Stimulated activated effector memory CD8-positive, alpha-beta T cell treated with anti-CD3 and anti-CD28 coated beads, Interleukin-12 subunit alpha, Interleukin-12 subunit beta, amount 100 ng/mL, for 72 hours (primary cell): ENCODE measurements around the gene ELAVL2.

Source experiments
- ATAC-seq: fragments of 150-1000 bp; cut with Tn5 transposase; 2 replicates; pipeline ENCODE4 v1.10.0; 2021
- DNase-seq, 2 donors: peaks; one replicate each; pipeline ENCODE4 v3.0.0; 2021 to 2022; ENCODE audit warnings: low spot score in 2 of 2
- H3K27ac Mint-ChIP-seq: one replicate; pipeline ENCODE4 v1.8.0; 2022; ENCODE audit warnings: mild to moderate bottlenecking, mixed read lengths
- H3K36me3 Mint-ChIP-seq: one replicate; pipeline ENCODE4 v1.8.0; 2022; ENCODE audit warnings: mild to moderate bottlenecking, mixed read lengths
- H3K4me1 Mint-ChIP-seq: one replicate; pipeline ENCODE4 v1.8.0; 2022; ENCODE audit warnings: mixed read lengths
- H3K4me3 Mint-ChIP-seq: one replicate; pipeline ENCODE4 v1.8.0; 2022; ENCODE audit warnings: mild to moderate bottlenecking, mixed read lengths
- H3K9me3 Mint-ChIP-seq: one replicate; pipeline ENCODE4 v1.8.0; 2022; ENCODE audit warnings: mixed read lengths

The ELAVL2 gene

GRCh38 chr9:23796209-23796608 lies 29.8 kb downstream of the ELAVL2 start:
- Mint-ChIP-seq H3K9me3 (no peaks in the 10 kb centered on the region), H3K27ac (no peak overlapping the region), H3K4me3 (no peak overlapping the region), H3K36me3 (no peaks in the 10 kb centered on the region), H3K4me1 (no peaks in the 10 kb centered on the region)
- DNase-seq (no peak), ATAC-seq (no peak)

DNA sequence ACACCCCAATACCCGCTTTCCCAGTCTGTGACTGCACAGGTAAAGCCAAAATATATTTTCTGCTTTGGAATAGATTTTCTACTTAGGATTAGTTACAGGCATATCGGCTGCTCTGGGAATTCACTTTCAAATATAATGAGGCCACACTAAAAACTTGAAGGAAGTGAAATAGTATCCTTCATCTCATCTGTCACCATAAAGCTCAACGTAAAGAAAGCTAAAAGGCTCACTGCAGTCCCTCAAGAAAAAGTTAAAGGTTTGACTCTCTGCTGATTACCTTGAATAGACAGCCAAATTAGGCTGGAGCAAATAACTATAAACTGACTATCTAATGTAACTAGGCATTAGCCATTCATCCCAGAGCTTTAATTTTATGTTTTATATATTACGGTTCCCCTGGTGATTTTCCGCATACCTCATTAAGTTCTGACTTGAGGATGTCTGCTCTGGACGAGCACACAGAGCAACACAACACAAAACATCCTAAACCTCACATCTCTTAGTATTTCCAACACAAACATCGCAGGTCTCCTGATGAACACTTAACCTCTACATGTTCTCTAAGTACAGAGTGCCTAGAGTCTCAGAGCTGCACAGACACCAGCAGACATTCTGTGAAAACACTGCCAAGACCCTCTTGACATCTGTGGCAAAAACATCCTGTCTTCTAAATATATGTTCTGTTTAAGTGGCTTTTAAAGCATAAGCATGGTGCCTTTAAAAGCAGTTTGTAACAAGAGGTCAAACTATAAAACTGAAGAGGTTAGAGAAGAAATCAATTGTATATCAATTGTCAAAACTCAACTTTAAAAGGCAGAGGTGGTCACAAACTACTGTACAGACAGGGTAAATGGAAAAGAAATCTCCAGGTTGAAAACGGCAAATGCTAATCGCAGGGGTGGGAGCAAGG lies 35.4 kb downstream of the ELAVL2 start:
- Mint-ChIP-seq H3K27ac (no peak overlapping the region), H3K36me3 (no peaks in the 10 kb centered on the region), H3K4me1 (no peaks in the 10 kb centered on the region), H3K9me3 (peaks cover 5% of the 10 kb centered on the region), H3K4me3 (no peak overlapping the region)
- ATAC-seq (no peak), DNase-seq (no peak)

DNA sequence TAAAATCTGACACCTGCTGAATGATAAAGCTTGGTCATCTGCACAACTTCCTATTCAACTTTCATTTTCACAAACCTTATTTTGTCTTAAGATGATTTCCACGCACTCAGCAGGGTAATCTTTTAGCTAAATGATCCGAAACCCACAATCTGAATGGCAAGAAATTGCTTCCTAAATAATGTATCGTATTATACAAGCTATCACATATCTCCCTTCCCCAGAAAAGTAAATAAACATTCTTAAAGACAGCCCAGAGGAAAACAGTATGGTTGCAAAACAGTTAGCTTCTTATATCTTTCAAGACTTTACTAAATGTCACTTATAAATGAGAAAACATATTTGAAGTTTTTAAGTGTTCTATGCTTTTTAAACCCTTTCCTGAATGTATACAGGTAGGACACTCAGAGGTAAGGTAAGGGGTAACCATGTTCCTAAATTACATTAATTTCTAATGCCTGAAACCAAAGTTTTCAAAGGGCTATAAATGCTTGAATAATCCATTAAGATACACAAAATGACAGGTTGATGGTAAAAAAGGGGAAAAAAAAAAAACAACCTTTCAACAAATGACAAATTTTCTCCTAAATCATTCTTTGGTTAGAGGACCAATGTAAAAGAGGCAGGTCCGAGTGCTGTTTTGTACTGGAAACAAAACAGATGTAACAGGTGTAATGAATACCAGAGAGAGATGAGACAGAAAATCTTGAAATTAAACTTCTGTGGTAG lies 36.3 kb downstream of the ELAVL2 start:
- Mint-ChIP-seq H3K36me3 (no peaks in the 10 kb centered on the region), H3K27ac (no peak overlapping the region), H3K4me1 (no peaks in the 10 kb centered on the region), H3K4me3 (no peak overlapping the region), H3K9me3 (peaks cover 5% of the 10 kb centered on the region)
- DNase-seq = no peak
- no peak for ATAC-seq

- Mint-ChIP-seq H3K36me3 (no peaks in the 10 kb centered on the region), H3K27ac (no peak overlapping the region), H3K4me1 (no peaks in the 10 kb centered on the region), H3K9me3 (peaks cover 9% of the 10 kb centered on the region), H3K4me3 (no peak overlapping the region)
- ATAC-seq (no peak), DNase-seq (no peak)
Measured at GRCh38 chr9:23784962-23785361, 41.1 kb downstream of the ELAVL2 start.

DNA sequence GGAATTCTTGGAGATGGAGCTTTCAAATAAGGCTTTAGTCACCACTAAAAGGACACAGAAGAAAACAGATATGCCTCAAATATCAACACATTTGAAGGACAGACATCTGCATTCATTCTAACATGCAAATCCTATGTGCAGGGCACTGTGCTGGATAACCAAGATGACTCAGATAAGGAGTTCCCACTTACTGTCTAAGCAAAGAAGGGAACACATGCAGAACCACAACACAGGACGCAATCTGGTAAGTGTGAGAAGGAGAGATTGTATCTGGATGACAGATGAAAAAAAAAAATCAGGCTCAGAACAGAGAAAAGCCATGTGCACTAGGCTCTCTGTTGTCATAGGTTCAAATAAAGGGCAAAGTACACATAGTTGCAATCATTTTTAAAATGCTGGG lies 42.5 kb downstream of the ELAVL2 start:
- H3K27ac Mint-ChIP-seq = no peak overlapping the region
- H3K4me3 Mint-ChIP-seq = no peak overlapping the region
- no peak for DNase-seq
- no peaks in the 10 kb centered on the region for H3K4me1 Mint-ChIP-seq
- H3K9me3 Mint-ChIP-seq = peaks cover 9% of the 10 kb centered on the region
- no peaks in the 10 kb centered on the region for H3K36me3 Mint-ChIP-seq
- ATAC-seq = no peak

- Mint-ChIP-seq H3K36me3 (no peaks in the 10 kb centered on the region), H3K4me3 (no peak overlapping the region)
Measured at GRCh38 chr9:23779220-23779619, 46.8 kb downstream of the ELAVL2 start.

GRCh38 chr9:23777328-23777727 lies 48.7 kb downstream of the ELAVL2 start:
- ATAC-seq (no peak), DNase-seq (no peak)
- Mint-ChIP-seq H3K9me3 (peaks cover 10% of the 10 kb centered on the region), H3K4me1 (no peaks in the 10 kb centered on the region), H3K36me3 (no peaks in the 10 kb centered on the region), H3K27ac (no peak overlapping the region), H3K4me3 (no peak overlapping the region)

More at GRCh38 chr9:23779220-23779619, 46.8 kb downstream of the ELAVL2 start:
- Mint-ChIP-seq H3K4me1 (no peaks in the 10 kb centered on the region), H3K9me3 (peaks cover 15% of the 10 kb centered on the region), H3K27ac (no peak overlapping the region)
- DNase-seq = no peak
- no peak for ATAC-seq

DNA sequence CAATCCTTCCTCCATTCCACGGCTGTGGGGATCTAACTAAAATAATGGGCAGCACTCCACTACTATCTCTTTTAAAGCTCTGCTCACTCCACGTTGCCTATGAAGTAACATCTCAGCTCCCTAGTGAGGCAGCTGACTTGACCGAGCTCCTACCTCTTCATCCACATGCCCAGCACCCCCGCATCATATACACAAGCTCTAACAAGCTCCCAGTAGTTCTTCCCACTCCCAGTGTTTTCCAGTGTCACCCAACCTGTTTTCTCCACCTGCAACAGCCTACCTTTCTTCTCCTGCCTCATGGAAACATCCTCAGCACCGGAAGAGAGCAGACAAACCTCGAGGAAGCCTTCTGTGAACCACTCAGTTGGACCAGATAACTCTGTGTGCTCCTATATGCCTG lies 50.5 kb downstream of the ELAVL2 start:
- ATAC-seq = no peak

GRCh38 chr9:23774266-23774665 lies 51.8 kb downstream of the ELAVL2 start:
- DNase-seq = no peak
- H3K9me3 Mint-ChIP-seq = peaks cover 11% of the 10 kb centered on the region
- no peaks in the 10 kb centered on the region for H3K36me3 Mint-ChIP-seq
- no peak overlapping the region for H3K27ac Mint-ChIP-seq
- no peak for ATAC-seq
- no peak overlapping the region for H3K4me3 Mint-ChIP-seq
- H3K4me1 Mint-ChIP-seq = no peaks in the 10 kb centered on the region

More for the DNA sequence above, 50.5 kb downstream of the ELAVL2 start:
- H3K4me3 Mint-ChIP-seq = no peak overlapping the region
- peaks cover 11% of the 10 kb centered on the region for H3K9me3 Mint-ChIP-seq
- no peaks in the 10 kb centered on the region for H3K36me3 Mint-ChIP-seq
- no peak overlapping the region for H3K27ac Mint-ChIP-seq
- no peak for DNase-seq
- H3K4me1 Mint-ChIP-seq = no peaks in the 10 kb centered on the region

DNA sequence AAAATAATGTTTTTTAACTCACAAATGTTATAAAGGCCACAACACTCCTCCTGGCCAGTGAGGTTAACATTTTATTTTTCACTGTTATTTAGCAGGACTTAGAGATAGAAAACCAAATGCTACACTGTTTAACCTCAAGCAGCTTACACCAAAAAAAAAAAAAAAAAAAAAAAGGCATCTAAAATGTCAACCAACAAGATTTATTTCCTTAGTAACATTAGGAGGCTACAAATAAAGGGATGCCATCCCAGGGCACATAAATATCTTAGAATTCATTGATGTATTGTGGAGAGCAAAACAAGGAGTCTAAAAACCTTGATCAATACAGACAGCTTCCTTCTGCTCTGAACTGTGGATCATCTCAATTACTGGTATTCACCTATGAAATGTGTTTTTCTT lies 53.7 kb downstream of the ELAVL2 start:
- no peak for ATAC-seq
- peaks cover 11% of the 10 kb centered on the region for H3K9me3 Mint-ChIP-seq

GRCh38 chr9:23771746-23772384 lies 54.2 kb downstream of the ELAVL2 start:
- no peaks in the 10 kb centered on the region for H3K36me3 Mint-ChIP-seq
- peaks cover 11% of the 10 kb centered on the region for H3K9me3 Mint-ChIP-seq
- DNase-seq (no peak), ATAC-seq (no peak)
- no peaks in the 10 kb centered on the region for H3K4me1 Mint-ChIP-seq
- H3K4me3 Mint-ChIP-seq = no peak overlapping the region
- H3K27ac Mint-ChIP-seq = no peak overlapping the region

More for the DNA sequence above, 53.7 kb downstream of the ELAVL2 start:
- Mint-ChIP-seq H3K4me3 (no peak overlapping the region), H3K27ac (no peak overlapping the region), H3K4me1 (no peaks in the 10 kb centered on the region), H3K36me3 (no peaks in the 10 kb centered on the region)
- no peak for DNase-seq

DNA sequence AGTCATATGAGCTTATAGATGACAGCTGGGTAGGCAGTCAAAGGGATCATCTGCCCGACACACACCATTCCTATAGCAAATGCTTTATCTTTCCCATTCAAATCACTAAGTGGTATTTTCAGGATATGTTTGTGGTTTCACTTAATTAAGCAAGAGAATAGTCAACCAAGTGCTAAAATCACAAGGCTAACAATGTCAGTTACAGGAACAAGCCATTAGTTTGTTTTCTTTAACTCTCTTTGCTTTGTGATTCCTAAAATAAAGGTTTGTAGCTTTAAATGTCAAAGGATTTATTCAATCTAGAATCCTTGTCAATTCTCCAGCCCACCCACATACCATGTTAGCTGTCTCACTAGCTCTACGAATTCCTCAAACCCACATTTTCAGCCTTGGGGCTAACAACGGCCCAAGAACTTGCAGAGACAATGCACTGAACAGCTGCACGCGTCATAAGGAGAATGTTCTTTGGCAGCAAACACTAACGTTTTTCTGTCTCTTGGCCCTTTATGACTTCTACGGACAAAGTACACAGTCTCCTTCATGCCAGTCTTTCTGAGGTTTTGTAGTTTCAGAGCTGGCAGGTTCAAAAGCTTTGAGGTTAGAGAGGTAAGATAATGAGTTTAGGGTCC lies 56.6 kb downstream of the ELAVL2 start:
- peaks cover 8% of the 10 kb centered on the region for H3K9me3 Mint-ChIP-seq
- no peaks in the 10 kb centered on the region for H3K4me1 Mint-ChIP-seq
- DNase-seq (no peak), ATAC-seq (no peak)
- no peaks in the 10 kb centered on the region for H3K36me3 Mint-ChIP-seq
- H3K4me3 Mint-ChIP-seq = no peak overlapping the region
- H3K27ac Mint-ChIP-seq = no peak overlapping the region

DNA sequence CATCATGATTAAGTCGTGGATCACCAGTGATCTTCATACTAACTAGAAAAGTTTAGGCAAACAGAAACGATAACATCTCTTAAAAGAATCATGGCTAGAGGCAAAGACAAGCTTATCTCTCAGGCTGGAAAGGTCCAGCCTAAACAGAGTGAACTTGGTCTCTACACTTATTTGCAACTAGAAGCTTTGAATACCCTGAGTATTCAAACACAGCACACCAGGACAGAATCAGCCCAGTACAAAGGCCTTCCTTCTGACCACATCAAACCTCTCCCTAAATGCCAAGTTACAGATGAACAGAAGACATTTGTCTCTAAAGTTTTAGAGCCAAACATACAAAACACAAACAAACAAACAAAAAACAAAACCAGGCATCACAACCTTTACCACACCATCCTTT lies 57.2 kb downstream of the ELAVL2 start:
- Mint-ChIP-seq H3K4me1 (no peaks in the 10 kb centered on the region), H3K9me3 (peaks cover 8% of the 10 kb centered on the region), H3K4me3 (no peak overlapping the region), H3K27ac (no peak overlapping the region), H3K36me3 (no peaks in the 10 kb centered on the region)
- ATAC-seq (no peak), DNase-seq (no peak)

GRCh38 chr9:23766613-23767012 lies 59.4 kb downstream of the ELAVL2 start:
- DNase-seq = no peak
- H3K9me3 Mint-ChIP-seq = peaks cover 7% of the 10 kb centered on the region
- no peak for ATAC-seq
- H3K36me3 Mint-ChIP-seq = no peaks in the 10 kb centered on the region
- H3K4me3 Mint-ChIP-seq = no peak overlapping the region
- H3K27ac Mint-ChIP-seq = no peak overlapping the region
- no peaks in the 10 kb centered on the region for H3K4me1 Mint-ChIP-seq

DNA sequence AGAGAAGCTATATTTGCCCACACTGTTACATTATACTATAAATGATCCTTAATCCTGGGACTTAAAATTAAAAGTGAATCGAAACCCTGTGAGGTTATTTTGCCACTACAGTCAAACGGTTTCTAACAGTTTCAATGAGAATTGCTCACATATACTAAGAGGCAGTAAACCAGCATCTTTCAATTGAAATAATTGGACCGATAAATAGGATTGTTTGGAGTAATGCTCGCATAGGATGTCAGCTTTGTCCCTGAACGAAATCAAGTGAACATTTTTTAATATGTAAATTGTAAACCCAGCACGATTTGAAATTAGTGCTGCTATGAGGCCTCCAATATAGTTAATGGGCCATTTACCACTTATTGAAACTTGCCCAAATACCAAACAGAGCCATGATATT lies 60.5 kb downstream of the ELAVL2 start:
- H3K4me3 Mint-ChIP-seq = no peak overlapping the region
- no peak overlapping the region for H3K27ac Mint-ChIP-seq
- DNase-seq = no peak
- no peaks in the 10 kb centered on the region for H3K36me3 Mint-ChIP-seq
- H3K9me3 Mint-ChIP-seq = peaks cover 5% of the 10 kb centered on the region
- no peak for ATAC-seq
- H3K4me1 Mint-ChIP-seq = no peaks in the 10 kb centered on the region
